ENCODE measurements around the gene TPST1.
A peak's percentile ranks its signal among the peaks of the same experiment; 100 is the strongest.

The TPST1 gene

DNA sequence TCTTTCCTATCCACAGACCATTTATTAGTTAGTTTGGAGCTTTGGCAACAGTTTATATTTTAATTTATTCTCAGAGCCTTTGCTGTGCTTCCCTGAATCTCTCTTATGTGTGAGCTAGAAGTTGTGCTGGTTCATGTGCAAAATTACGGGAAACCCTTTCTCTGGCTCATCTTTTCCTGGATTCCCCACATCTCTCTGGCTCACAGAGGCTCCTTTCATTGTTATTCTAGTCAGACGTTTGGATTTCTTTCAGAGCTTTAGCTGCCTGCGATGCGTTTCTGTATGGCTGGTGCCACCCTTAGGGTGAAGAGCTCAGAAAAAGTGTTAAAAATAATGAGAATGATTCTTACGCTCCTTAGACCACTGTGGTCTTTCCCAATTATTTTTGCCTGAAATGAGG lies 53.3 kb downstream of the TPST1 start:
- DNase-seq, result no peak
- no peaks in the 10 kb centered on the region for H3K27me3 ChIP-seq (replicated peaks)
- TF ChIP-seq CTCF (IDR thresholded peaks at IDR 0.05; ENCODE audit: low read depth, low read length, missing control alignments), result no peak
- in situ Hi-C loops (cut with HindIII; ENCODE audit: low pct_ligation_motif_present, low sequenced_read_pairs), result no loop called here
- no peak overlapping the region for H3K4me3 ChIP-seq (ENCODE audit: low read depth, low read length)
- no peak overlapping the region for H3K27ac ChIP-seq
- H3K36me3 ChIP-seq (replicated peaks), result no peaks in the 10 kb centered on the region

DNA sequence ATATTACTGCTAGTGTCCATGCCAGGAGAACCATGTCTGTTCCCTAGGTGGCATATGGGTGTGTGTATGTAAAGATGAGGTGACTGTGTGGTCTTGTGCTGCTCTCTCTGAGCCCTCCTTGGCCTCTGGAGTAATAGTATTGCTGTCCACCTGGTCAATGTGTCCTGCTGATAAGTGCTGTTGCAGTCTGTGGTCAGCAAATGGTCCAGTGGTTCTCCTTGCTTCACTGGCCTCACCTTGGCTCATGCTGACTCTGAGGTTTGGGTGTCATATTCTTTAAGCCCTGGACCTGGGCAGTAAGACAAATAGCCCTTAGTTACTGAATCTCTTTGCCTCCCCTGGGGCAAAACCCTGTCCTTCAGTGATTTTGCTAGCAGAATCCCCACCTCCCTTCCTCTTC lies 56.8 kb downstream of the TPST1 start:
- no peaks in the 10 kb centered on the region for H3K27me3 ChIP-seq (replicated peaks)
- in situ Hi-C loops (cut with HindIII; ENCODE audit: low pct_ligation_motif_present, low sequenced_read_pairs), result no loop called here
- H3K27ac ChIP-seq, result no peak overlapping the region
- H3K4me3 ChIP-seq (ENCODE audit: low read depth, low read length), result no peak overlapping the region
- no peaks in the 10 kb centered on the region for H3K36me3 ChIP-seq (replicated peaks)
- no peak for DNase-seq
- no peak for TF ChIP-seq CTCF (IDR thresholded peaks at IDR 0.05; ENCODE audit: low read depth, low read length, missing control alignments)

GRCh38 chr7:66263936-66264335 lies 58.8 kb downstream of the TPST1 start:
- Histone ChIP-seq H3K4me3 (ENCODE audit: low read depth, low read length) (no peak overlapping the region), H3K27ac (no peak overlapping the region), H3K36me3 (replicated peaks) (no peaks in the 10 kb centered on the region), H3K27me3 (replicated peaks) (no peaks in the 10 kb centered on the region)
- no peak for TF ChIP-seq CTCF (IDR thresholded peaks at IDR 0.05; ENCODE audit: low read depth, low read length, missing control alignments)
- DNase-seq, result no peak
- in situ Hi-C loops (cut with HindIII; ENCODE audit: low pct_ligation_motif_present, low sequenced_read_pairs), result no loop called here

DNA sequence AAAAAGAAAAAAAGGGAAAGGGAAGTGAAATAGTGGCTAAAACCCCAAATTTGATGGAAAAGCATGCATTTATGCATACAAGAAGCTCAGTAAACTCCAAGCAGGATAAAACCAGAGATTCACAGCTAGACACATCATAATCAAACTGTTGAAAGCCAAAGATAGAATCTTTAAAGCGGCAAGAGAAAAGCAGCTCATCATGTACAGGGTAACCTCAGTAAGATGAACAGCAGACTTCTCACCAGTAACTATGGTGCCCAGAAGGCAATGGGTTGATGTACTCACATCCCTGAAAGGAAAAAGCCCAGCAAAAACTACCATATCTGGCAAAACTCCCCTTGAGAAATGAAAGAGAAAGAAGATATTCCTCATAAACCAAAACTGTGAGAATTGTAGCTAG lies 60.4 kb downstream of the TPST1 start:
- Histone ChIP-seq H3K27ac (no peak overlapping the region), H3K4me3 (ENCODE audit: low read depth, low read length) (no peak overlapping the region), H3K36me3 (replicated peaks) (no peaks in the 10 kb centered on the region), H3K27me3 (replicated peaks) (no peaks in the 10 kb centered on the region)
- DNase-seq, result no peak
- in situ Hi-C loops (cut with HindIII; ENCODE audit: low pct_ligation_motif_present, low sequenced_read_pairs), result no loop called here
- no peak for TF ChIP-seq CTCF (IDR thresholded peaks at IDR 0.05; ENCODE audit: low read depth, low read length, missing control alignments)

DNA sequence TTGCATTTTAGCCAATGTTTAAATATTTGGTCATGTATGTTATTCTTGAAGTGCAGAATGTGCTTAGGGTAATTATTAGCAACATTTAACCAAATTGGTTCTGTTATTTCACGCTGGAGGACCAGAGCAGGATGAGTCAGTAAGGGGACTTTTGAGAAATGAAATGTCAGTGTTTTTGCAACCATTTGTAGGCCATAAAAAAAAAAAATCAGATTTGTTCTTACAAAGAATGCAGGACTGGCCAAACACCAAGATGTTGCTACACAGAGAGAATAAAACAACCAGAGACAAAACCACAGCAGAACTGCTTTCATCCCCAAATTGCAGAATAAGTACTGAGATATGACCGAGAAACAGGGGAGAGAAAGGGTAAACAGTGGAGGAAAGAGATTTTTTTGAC lies 62.1 kb downstream of the TPST1 start:
- DNase-seq, result peak; percentile 77
- in situ Hi-C loops (cut with HindIII; ENCODE audit: low pct_ligation_motif_present, low sequenced_read_pairs), result no loop called here
- no peaks in the 10 kb centered on the region for H3K27me3 ChIP-seq (replicated peaks)
- no peak overlapping the region for H3K4me3 ChIP-seq (ENCODE audit: low read depth, low read length)
- no peak for TF ChIP-seq CTCF (IDR thresholded peaks at IDR 0.05; ENCODE audit: low read depth, low read length, missing control alignments)
- H3K36me3 ChIP-seq (replicated peaks), result no peaks in the 10 kb centered on the region
- peak overlapping the region; percentile 24 for H3K27ac ChIP-seq

DNA sequence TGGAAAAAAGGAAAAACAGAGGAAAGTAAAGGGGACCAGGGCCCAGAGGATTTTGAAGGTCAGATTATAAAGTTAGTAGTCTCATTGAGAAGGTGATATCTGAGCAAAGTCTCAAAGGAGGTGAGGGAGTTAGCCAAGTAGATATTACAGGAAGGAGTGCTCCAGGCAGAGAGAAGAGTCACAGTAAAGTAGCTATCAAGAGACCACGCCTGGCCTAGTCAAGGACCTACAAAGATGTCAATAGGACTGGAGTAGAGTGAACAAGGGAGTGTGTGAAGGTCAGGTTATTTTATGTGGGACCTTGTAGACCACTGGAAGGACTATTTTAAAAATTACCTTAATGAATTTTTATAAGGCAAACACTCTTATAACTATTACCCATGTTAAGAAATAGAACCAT lies 64.8 kb downstream of the TPST1 start:
- no peak for TF ChIP-seq CTCF (IDR thresholded peaks at IDR 0.05; ENCODE audit: low read depth, low read length, missing control alignments)
- in situ Hi-C loops (cut with HindIII; ENCODE audit: low pct_ligation_motif_present, low sequenced_read_pairs), result no loop called here
- Histone ChIP-seq H3K27me3 (replicated peaks) (no peaks in the 10 kb centered on the region), H3K4me3 (ENCODE audit: low read depth, low read length) (no peak overlapping the region), H3K36me3 (replicated peaks) (no peaks in the 10 kb centered on the region), H3K27ac (no peak overlapping the region)
- no peak for DNase-seq
